Myocyte (in vitro differentiated cells): ENCODE data around the gene PPARGC1A. TPM values are rescaled to one million over a fixed set of nuclear protein-coding genes. Genes with fewer than 3 reads are reported as not detected.
A peak's percentile ranks its signal among the peaks of the same experiment; 100 is the strongest.

Experiments
- DNase-seq: peaks from one replicate; pipeline ENCODE4 v3.0.0-alpha.2; 2012; ENCODE audit warnings: low read depth
- total RNA-seq: library from RNA; depleted of rRNA; stranded (reverse); fragments of >200 nt; gene quantifications from 2 replicates; pipeline ENCODE4 v1.2.3, GENCODE V29; 2014

The PPARGC1A gene
- total RNA-seq, 1 donor from 2014 or later = 8.2 TPM

GRCh38 chr4:23774909-23775308 lies 114.9 kb downstream of the PPARGC1A start:
- DNase-seq = peak; percentile 19

GRCh38 chr4:23773884-23774636 lies 115.8 kb downstream of the PPARGC1A start:
- no peak for DNase-seq

- no peak for DNase-seq
These were observed 119.8 kb downstream of the PPARGC1A start for GRCh38 chr4:23770011-23770410.

GRCh38 chr4:23769406-23769805 lies 120.4 kb downstream of the PPARGC1A start:
- no peak for DNase-seq

GRCh38 chr4:23768541-23768940 lies 121.3 kb downstream of the PPARGC1A start:
- no peak for DNase-seq

GRCh38 chr4:23766344-23766743 lies 123.5 kb downstream of the PPARGC1A start:
- no peak for DNase-seq

- DNase-seq = no peak
These were observed 126.3 kb downstream of the PPARGC1A start for GRCh38 chr4:23763559-23763958.

GRCh38 chr4:23762551-23762950 lies 127.3 kb downstream of the PPARGC1A start:
- no peak for DNase-seq

GRCh38 chr4:23759066-23759465 lies 130.8 kb downstream of the PPARGC1A start:
- no peak for DNase-seq

GRCh38 chr4:23754688-23755087 lies 135.2 kb downstream of the PPARGC1A start:
- DNase-seq = no peak

- peak; percentile 73 for DNase-seq
These were observed 139.7 kb downstream of the PPARGC1A start for GRCh38 chr4:23750125-23750524.

- DNase-seq = no peak
These were observed 142.5 kb downstream of the PPARGC1A start for GRCh38 chr4:23747281-23747735.

GRCh38 chr4:23746672-23747071 lies 143.2 kb downstream of the PPARGC1A start:
- DNase-seq = no peak

GRCh38 chr4:23746027-23746426 lies 143.8 kb downstream of the PPARGC1A start:
- no peak for DNase-seq

GRCh38 chr4:23745377-23745776 lies 144.5 kb downstream of the PPARGC1A start:
- no peak for DNase-seq
